Measurements from ENCODE around the gene TAF1A. TPM values are rescaled to one million over a fixed set of nuclear protein-coding genes. Genes with fewer than 3 reads are reported as not detected.

The TAF1A gene
- total RNA-seq: 1 to 10 TPM; 4.2 to 5.2 TPM
- polyA plus RNA-seq: 1 to 10 TPM; 1.1 to 1.6 TPM

GRCh38 chr1:222589462-222590302 is at the start of gene TAF1A:
TSS of gene TAF1A (minus strand) at chr1:222589933.
- Histone ChIP-seq H3K27ac (ENCODE audit: low read depth in 1 of 2, low read length in 2 of 2) (peak within 1 kb of the TSS; percentile 95), H3K36me3 (ENCODE audit: control insufficient read depth in 4 of 4, insufficient read depth in 3 of 4, low read depth in 1 of 4, low read length in 3 of 4) (peaks cover 0 to 6% (median 0%) of the 10 kb centered on the region in 4 donors), H3K4me1 (ENCODE audit: control insufficient read depth in 4 of 4, insufficient read depth in 4 of 4, low read length in 3 of 4) (peaks cover 8 to 15% (median 12%) of the 10 kb centered on the region in 4 donors), H3K27me3 (ENCODE audit: control insufficient read depth in 4 of 4, insufficient read depth in 4 of 4, low read length in 3 of 4) (no peaks in the 10 kb centered on the region), H3K4me3 (ENCODE audit: low read depth in 1 of 3, low read length in 3 of 3) (peak within 1 kb of the TSS; percentile 60 to 99 (median 99)), H3K9me3 (ENCODE audit: control insufficient read depth in 4 of 4, low read length in 3 of 4) (no peaks in the 10 kb centered on the region), H3K9ac (ENCODE audit: low read depth in 1 of 2, low read length in 2 of 2) (peak within 1 kb of the TSS; percentile 86 to 97)
- under 1% methylated on average over 41 of the region's 41 CpGs for WGBS
- TF ChIP-seq HNF4G (IDR thresholded peaks at IDR 0.05): no peak
- TF ChIP-seq, protein P1, sequence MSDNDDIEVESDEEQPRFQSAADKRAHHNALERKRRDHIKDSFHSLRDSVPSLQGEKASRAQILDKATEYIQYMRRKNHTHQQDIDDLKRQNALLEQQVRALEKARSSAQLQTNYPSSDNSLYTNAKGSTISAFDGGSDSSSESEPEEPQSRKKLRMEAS (IDR thresholded peaks at IDR 0.05): peak; percentile 90
- TF ChIP-seq, protein P2, sequence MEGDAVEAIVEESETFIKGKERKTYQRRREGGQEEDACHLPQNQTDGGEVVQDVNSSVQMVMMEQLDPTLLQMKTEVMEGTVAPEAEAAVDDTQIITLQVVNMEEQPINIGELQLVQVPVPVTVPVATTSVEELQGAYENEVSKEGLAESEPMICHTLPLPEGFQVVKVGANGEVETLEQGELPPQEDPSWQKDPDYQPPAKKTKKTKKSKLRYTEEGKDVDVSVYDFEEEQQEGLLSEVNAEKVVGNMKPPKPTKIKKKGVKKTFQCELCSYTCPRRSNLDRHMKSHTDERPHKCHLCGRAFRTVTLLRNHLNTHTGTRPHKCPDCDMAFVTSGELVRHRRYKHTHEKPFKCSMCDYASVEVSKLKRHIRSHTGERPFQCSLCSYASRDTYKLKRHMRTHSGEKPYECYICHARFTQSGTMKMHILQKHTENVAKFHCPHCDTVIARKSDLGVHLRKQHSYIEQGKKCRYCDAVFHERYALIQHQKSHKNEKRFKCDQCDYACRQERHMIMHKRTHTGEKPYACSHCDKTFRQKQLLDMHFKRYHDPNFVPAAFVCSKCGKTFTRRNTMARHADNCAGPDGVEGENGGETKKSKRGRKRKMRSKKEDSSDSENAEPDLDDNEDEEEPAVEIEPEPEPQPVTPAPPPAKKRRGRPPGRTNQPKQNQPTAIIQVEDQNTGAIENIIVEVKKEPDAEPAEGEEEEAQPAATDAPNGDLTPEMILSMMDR (IDR thresholded peaks at IDR 0.05; ENCODE audit: low read depth, low read length, missing input control): no peak
- TF ChIP-seq FOXA1 (IDR thresholded peaks at IDR 0.05): peak; percentile 46
- TF ChIP-seq FOXA2 (IDR thresholded peaks at IDR 0.05): peak; percentile 26
- peak in 1 of 2 donors; percentile 29 for TF ChIP-seq HNF4A (conservative IDR thresholded peaks at IDR 0.05)
- TF ChIP-seq SP1 (IDR thresholded peaks at IDR 0.05): peak; percentile 47
- peak; percentile 63 to 91 for TF ChIP-seq GABPA (IDR thresholded peaks at IDR 0.05 in 1 of 2, conservative IDR thresholded peaks at IDR 0.05 in 1 of 2)
- TF ChIP-seq, protein P3, sequence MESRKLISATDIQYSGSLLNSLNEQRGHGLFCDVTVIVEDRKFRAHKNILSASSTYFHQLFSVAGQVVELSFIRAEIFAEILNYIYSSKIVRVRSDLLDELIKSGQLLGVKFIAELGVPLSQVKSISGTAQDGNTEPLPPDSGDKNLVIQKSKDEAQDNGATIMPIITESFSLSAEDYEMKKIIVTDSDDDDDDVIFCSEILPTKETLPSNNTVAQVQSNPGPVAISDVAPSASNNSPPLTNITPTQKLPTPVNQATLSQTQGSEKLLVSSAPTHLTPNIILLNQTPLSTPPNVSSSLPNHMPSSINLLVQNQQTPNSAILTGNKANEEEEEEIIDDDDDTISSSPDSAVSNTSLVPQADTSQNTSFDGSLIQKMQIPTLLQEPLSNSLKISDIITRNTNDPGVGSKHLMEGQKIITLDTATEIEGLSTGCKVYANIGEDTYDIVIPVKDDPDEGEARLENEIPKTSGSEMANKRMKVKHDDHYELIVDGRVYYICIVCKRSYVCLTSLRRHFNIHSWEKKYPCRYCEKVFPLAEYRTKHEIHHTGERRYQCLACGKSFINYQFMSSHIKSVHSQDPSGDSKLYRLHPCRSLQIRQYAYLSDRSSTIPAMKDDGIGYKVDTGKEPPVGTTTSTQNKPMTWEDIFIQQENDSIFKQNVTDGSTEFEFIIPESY (IDR thresholded peaks at IDR 0.05): no peak
- TF ChIP-seq RAD21 (IDR thresholded peaks at IDR 0.05): peak; percentile 56 to 65
- peak; percentile 78 for TF ChIP-seq TAF1 (conservative IDR thresholded peaks at IDR 0.05)
- peak; percentile 62 for TF ChIP-seq REST (IDR thresholded peaks at IDR 0.05)
- TF ChIP-seq RXRA (IDR thresholded peaks at IDR 0.05): peak; percentile 84 to 89
- TF ChIP-seq YY1 (IDR thresholded peaks at IDR 0.05): peak; percentile 72
- TF ChIP-seq JUND (IDR thresholded peaks at IDR 0.05): peak in 1 of 2 donors; percentile 9
- no peak for TF ChIP-seq ATF3 (IDR thresholded peaks at IDR 0.05)
- peak; percentile 90 for TF ChIP-seq NR2F2 (IDR thresholded peaks at IDR 0.05)
- peak; percentile 59 to 88 for TF ChIP-seq EGR1 (IDR thresholded peaks at IDR 0.05; ENCODE audit: low read depth in 2 of 2)
- DNase-seq (ENCODE audit: low spot score): peak; percentile 81
